G401.6 (cell line): ENCODE data around the gene CETP.
"Not testable (repeated sequence)": the region's sequence is repeated elsewhere in the genome, so short reads cannot be mapped to it uniquely, and the experiment has no call there.

Experiments used
- FAIRE-seq: peaks from 2 replicates; lab custom pipeline; 2012; peaks lifted over from hg19 to GRCh38; lab: Jason Lieb, UNC

The CETP gene

DNA sequence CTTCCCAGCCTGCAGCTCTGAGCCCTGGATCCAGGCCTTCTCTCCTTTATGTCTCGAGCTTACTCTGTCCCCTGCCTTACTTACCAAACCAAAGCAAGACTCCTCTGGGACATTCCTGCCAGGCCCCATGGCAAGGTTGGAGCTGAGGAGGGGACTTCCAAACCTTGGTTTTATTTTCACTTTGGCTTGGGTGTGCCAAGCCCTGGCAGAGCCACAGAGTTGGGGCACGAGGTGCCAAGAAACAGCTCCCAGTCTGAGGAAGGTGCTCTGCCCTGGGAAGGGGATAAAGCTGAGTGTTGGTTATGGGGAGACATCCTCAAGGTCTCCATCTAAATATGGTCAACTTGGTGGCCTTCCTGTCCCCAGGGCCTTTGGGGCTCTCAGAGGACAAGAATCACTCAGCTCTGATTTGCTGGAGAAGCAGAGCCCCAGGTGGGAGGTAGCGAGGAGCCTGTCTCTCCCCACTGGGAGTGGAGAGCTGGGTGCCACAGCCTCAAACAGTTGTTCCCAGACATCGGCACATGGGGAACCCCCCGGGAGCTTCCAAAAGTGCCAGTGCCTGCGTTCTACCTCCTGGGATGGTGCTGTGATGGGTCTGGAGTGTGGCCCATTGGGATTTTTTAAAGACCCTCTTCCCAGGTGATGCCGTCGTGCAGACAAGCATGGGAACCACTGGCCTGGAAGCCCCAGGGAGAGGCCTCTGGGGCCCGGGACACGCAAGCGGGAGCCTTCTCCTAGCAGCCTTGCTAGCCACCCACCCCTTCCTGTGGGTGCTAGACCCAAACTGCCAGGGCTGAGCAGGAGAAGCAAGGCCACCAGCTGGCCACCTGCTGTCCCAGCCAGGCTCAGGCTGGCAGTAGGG is 37.9 kb downstream of the CETP start:
- FAIRE-seq: no peak

DNA sequence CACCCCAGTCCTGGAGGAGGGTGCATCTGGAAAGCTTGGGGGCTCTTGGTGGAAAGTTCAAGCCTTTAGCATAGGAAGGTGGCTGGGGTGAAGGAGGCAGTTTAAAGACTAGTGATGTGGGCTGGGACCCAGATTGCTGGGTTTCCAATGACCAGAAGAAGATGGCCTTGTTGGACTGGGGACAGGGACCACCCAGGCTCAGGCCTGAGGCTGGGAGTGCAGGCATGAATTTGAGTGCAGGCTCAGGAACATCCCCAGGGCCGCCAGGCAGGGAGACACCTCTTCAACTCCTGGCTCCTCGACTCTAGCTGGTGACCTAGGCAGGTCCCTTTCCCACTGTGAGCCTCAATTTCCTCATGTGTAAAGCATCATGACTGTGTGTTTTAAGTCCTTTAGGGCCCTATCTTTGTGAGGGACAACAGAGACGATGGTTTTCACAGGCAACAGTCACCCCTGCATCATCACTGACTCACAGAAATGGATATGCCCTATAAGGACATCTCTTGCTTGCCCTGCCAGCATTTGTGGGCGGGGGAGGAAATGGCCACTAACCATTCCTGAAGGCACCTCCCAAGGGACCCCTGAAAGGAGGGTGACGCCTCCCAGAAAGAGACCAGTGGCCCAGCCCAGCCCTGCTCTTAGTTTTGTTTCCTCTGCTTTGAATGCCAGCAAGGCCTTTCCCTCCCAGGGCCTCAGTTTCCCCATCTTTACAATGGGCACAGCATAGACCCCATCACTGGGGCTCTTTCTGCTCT is 38.7 kb downstream of the CETP start:
- no peak for FAIRE-seq

DNA sequence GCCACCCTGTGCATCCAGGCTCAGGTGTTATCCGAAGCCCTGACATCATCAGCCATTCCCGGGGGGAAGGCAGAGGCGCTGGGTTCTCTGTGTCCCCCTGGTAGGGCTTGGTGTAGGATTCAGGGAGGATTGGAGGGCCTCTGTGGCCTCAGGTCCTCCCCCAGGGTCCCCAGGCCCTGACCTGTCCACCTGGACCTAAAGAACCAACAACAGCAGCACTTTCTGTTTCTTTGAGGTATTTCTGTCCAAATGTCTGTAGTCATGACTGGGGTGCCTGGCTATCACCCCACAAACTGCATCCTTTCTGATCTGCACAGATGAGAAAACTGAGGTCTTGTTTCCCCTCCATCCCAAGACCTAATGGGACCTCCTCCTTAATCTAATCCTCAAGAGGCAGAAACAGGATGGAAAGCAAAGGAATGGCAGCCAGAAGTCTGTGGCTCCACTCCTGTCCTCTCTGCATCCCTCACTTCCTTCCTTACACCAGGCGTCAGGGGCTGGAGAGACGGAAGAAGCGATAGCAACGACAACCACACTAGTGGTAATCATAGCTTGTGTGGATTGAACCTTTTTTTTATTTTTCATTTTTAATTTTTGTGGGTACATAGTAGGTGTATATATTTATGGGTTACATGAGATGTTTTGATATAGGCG is 39.4 kb downstream of the CETP start:
- no peak for FAIRE-seq

DNA sequence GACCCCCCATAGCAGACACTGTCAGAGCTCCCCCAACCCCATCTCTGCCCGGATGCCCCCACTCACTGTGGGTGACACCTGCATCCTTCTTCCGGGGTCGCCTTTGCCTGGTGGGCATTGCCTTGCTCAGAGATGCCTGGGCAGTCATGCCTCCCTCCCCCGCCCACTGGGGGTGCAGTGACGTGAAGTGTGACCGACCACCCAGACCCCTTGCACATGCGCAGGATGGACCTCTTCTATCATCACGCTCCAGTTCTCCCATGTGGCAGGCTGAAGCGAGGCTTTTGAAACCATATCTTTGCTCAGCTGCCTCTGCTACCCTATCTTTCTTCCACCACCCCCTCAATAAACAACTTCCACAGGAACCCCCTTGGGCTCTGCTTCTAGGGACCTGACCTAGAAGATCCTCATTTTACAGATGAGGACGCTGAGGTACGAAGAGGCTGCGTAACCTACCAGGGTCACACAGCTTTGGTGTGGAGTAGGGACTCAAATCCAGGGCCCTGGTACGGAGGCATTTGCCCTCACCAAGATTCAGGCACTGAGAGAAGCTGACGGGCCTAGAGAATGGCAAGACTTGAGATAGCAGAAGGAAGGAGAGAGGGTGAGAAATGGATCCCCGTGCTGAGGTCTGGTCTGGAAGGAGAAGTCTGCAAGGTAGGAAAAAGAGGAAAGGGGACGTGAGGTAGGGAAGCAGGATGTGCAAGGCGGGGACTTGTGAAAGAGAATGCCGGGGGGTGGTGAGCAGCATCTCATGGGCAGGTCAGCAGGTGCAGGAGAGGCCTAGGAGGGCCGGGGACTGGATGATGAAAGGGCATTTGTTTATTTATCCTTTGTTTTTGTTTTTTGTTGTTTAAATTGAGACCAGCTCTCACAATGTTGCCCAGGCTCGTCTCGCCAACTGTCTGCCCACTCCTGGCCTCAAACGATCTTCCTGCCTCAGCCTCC is 42.0 kb downstream of the CETP start:
- no peak for FAIRE-seq

- no peak for FAIRE-seq
These were observed 42.9 kb downstream of the CETP start for GRCh38 chr16:57004387-57005250.

DNA sequence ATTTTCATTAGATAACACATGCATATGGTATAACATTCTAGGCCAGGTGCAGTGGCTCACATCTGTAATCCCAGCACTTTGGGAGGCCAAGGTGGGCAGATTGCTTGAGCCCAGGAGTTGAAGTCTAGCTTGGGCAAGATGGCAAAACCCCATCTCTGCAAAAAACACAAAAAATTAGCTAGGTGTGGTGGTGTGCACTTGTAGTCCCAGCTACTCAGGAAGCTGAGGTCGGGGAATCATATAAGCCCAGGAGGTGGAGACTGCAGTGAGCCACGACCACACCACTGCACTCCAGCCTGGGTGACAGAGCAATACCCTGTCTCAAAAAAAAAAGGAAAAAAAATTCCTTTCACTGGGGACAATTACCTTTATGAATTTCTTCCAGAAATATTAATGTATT is 43.8 kb downstream of the CETP start:
- not testable (repeated sequence) for FAIRE-seq

- FAIRE-seq: no peak
These were observed 45.3 kb downstream of the CETP start for GRCh38 chr16:57007050-57007449.

DNA sequence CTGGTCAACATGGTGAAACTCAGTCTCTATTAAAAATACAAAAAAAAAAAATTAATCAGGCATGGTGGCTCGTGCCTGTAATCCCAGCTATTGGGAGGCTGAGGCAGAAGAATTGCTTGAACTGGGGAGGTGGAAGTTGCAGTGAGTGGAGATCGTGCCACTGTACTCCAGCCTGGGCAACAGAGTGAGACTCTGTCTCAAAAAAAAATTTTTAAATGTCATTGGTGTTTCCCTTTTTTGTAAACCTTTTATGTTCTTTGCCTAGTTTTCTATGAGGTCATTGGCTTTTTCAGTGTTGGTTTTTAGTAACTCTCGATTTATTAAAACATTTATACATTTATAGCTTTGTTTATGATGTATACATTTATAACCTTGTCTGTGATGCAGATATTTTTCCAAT is 45.8 kb downstream of the CETP start:
- FAIRE-seq: no peak

GRCh38 chr16:57008440-57008839 is 46.7 kb downstream of the CETP start:
- no peak for FAIRE-seq

DNA sequence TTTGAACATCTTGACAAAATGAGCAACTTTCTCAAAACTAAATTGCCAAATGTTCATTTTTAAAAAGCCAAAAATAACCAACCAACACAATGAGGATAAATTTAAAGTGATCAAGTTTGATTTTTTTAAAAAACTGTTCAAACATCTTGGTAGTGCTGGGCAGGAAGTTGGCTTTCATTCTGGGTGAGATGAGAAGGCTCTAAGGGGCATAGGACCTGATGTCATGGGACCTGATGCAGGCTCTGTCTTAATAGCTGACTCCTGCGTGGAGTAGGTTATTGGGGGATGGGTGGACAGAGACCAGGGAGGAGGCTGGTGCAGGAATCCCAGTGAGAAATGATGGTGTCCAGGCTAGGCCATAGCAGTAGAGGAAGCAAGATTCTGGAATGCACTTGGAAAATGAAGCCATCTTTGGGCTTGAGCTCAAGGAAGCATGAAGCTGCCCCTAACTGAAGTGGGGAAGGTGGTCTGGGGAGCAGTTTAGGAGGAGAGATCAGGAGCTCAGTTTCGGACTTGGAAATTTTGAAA is 48.0 kb downstream of the CETP start:
- FAIRE-seq: no peak

DNA sequence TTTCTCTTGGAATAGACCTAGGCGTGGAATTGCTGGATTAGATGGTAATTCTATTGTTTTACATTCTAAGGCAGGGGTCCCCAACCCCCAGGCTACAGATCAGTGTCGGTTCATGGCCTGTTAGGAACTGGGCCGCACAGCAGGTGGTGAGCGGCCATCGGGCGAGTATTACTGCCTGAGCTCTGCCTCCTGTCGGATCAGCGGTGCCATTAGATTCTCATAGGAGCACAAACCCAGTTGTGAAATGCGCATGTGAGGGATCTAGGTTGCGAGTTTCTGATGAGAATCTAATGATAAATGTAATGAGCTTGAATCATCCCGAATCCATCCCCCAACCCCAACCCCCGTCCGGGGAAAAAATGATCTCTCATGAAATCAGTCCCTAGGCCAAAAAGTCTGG is 50.6 kb downstream of the CETP start:
- FAIRE-seq: no peak

DNA sequence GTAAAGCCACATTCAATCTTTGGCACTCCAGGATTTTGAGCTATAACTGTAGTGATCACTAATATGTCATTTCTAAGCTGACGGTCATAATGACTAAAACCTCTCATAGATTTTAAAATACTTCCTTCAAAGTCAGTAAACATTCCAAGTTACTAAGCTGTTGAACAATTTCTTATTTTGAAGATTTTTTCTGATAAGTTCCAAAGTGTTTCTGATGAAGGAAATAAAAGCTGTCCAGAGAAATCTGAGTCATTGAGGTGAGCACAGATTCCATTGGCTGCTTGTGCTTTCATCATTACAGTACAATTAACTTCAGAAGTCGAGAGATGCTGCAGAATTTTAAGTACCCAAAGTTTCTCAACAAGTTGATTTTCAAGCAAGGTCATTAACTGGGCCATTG is 51.5 kb downstream of the CETP start:
- FAIRE-seq: no peak

DNA sequence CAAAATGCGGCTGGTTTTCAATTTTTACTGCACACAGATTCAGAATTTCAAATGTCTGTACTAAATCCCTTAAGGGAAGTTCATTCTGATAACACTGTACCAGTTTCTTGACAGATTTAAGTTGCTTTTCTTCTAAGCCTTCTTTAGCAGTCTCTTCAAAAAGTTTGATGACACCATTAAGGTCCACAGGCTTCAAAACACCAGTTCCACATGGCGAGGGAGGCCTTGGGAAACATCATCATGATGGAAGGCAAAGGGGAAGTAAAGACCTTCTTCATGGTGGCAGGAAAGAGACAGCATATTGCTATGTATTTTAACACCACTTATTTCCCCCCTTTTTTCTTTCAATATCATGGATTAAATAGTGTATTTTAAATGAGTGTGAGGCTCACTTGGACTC is 52.2 kb downstream of the CETP start:
- no peak for FAIRE-seq

GRCh38 chr16:57016301-57016700 is 54.6 kb downstream of the CETP start:
- no peak for FAIRE-seq

DNA sequence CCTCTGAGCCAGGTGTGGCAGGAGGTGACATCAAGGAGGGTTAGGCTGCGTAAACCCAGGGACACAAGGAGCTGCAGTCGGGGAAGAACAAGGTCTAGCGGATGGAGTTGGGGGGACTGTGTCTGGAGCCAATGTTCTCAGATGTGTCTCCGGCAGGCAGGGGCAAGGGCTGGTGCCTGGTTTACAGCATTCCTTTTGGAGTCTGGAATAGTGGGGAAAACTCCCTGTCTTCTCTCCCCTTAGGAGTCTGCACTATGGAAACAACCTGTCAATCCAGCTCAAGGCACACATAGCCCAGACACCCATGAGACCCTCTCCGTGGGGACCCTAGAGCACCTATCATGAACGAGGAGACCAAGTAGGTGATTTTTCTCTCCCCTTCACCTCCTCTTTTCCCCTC is 55.1 kb downstream of the CETP start:
- FAIRE-seq: no peak

GRCh38 chr16:57017251-57017650 is 55.5 kb downstream of the CETP start:
- no peak for FAIRE-seq

DNA sequence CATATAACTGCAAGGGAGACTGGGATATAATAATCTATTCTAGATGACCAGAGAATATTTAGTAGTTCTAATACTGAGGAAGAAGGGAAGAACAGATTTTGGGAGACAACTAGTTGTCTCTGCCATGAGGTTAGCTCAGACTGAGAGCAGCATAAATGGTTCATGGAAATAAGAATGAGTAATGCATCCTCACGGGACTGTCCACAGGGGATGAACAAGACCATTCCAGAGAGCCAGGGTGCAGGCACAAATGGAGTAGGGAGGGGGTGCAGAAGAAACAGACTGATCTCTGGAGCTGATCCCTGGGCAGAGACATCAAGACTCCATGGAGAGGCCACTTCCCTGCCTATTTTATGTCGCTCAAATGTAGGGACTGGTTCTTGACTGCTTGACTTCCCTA is 58.0 kb downstream of the CETP start:
- FAIRE-seq: no peak

DNA sequence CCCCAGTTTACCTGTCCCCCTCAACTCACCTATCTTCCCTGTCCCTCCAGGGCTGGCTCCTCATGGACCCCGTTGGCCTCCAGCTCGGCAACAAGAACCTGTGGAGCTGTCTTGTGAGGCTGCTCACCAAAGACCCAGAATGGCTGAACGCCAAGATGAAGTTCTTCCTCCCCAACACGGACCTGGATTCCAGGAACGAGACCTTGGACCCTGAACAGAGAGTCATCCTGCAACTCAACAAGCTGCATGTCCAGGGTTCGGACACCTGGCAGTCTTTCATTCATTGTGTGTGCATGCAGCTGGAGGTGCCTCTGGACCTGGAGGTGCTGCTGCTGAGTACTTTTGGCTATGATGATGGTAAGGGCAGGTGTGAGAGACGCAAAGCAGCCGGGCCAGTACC is 58.9 kb downstream of the CETP start:
- no peak for FAIRE-seq

- no peak for FAIRE-seq
These were observed 60.0 kb downstream of the CETP start for GRCh38 chr16:57021757-57022156.

DNA sequence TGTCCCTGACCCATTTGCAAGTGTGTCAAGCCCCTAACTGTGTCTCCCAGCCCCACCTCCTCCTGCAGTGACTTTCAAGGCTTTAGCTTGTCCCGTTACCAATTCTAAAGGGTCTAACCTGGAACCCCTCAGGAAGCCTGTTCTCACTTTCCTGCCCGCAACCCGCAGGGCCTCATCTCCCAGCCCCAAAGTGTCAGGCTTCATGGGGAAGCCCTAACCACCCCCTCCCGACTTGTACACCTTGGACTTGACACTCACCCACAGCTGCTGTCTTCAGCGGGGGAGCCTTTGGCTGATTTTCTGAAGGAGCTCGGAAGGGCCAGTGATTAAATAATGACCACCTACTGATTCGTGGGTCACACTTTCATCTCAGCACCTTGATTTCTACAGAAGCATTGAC is 60.7 kb downstream of the CETP start:
- no peak for FAIRE-seq
